GM10248 (cell line): ENCODE measurements around the gene CCDC69.
A peak's percentile ranks its signal among the peaks of the same experiment; 100 is the strongest.

Experiments used
- CTCF ChIA-PET: fragments of 300-600 bp; sonication (Branson Sonifier 250); formaldehyde crosslinking; extraction: SDS; loops from one replicate; lab custom pipeline; 2021; ENCODE audit warnings: antibody characterized with exemption; lab: Yijun Ruan, JAX
- POLR2A ChIA-PET: fragments of 350-650 bp; sonication (Branson Sonifier 250); formaldehyde crosslinking; extraction: SDS; loops from one replicate; lab custom pipeline; 2020; ENCODE audit warnings: antibody characterized with exemption; lab: Yijun Ruan, JAX
- DNase-seq: peaks from one replicate; pipeline ENCODE4 v3.0.0; 2012; ENCODE audit errors: extremely low spot score
- TF ChIP-seq, protein P1 (sequence below): IDR thresholded peaks from 2 replicates; pipeline ENCODE4 v1.5.1; 2012; ENCODE audit warnings: mild to moderate bottlenecking, low read depth; ENCODE audit errors: extremely low read depth, missing control alignments, control extremely low read depth

CCDC69 gene

DNA sequence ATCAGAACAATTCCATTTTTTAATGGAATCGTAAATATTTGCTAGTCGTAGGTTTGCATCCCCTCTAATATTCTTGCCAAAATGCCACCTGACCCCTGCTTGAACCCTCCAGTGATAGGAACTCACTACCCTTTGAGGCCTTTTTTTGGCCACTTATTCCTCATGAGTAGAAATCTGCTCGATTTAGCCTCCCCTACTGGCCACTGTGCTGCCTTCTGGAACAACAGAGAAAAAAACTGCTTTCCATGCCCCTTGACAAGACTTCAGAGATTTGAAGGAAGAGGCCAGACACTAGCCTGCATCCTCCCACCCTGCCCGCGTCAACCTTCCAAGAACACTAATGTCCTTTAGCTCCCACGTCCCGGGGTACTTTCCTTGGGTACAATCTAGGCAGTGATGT lies 4.1 kb downstream of the CCDC69 start:
- CTCF ChIA-PET = interaction anchor here (1.2 to 2.1 kb wide), 4 partner anchors 9 to 34 kb away, joined by 3 to 5 read pairs (median 4); no protein-coding TSS in a partner anchor

GRCh38 chr5:151219138-151219537 lies 4.8 kb downstream of the CCDC69 start:
- DNase-seq = no peak

More for the DNA sequence above, 4.1 kb downstream of the CCDC69 start:
- no peak for DNase-seq
- TF ChIP-seq, protein P1, sequence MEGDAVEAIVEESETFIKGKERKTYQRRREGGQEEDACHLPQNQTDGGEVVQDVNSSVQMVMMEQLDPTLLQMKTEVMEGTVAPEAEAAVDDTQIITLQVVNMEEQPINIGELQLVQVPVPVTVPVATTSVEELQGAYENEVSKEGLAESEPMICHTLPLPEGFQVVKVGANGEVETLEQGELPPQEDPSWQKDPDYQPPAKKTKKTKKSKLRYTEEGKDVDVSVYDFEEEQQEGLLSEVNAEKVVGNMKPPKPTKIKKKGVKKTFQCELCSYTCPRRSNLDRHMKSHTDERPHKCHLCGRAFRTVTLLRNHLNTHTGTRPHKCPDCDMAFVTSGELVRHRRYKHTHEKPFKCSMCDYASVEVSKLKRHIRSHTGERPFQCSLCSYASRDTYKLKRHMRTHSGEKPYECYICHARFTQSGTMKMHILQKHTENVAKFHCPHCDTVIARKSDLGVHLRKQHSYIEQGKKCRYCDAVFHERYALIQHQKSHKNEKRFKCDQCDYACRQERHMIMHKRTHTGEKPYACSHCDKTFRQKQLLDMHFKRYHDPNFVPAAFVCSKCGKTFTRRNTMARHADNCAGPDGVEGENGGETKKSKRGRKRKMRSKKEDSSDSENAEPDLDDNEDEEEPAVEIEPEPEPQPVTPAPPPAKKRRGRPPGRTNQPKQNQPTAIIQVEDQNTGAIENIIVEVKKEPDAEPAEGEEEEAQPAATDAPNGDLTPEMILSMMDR = peak; percentile 21
- POLR2A ChIA-PET = interaction anchor here (0.6 kb wide), 1 partner anchor 549 kb away, joined by 3 read pairs; no protein-coding TSS in a partner anchor

GRCh38 chr5:151218177-151218576 lies 5.7 kb downstream of the CCDC69 start:
- CTCF ChIA-PET = interaction anchor here (1.2 to 1.8 kb wide), 3 partner anchors 10 to 34 kb away, joined by 3 to 6 read pairs (median 4); partner anchors contain the start of gene GM2A
- DNase-seq = no peak
- TF ChIP-seq, protein P1 = no peak
- POLR2A ChIA-PET = no interaction called here

More at GRCh38 chr5:151219138-151219537, 4.8 kb downstream of the CCDC69 start:
- ChIA-PET POLR2A (no interaction called here), CTCF (interaction anchor here (1.2 to 2.1 kb wide), 6 partner anchors 9 to 35 kb away, joined by 3 to 6 read pairs (median 4); partner anchors contain the start of gene GM2A)
- TF ChIP-seq, protein P1 = no peak

GRCh38 chr5:151216781-151217180 lies 7.1 kb downstream of the CCDC69 start:
- POLR2A ChIA-PET = interaction anchor here (6.5 kb wide), 1 partner anchor 37 kb away, joined by 53 read pairs; the partner anchor contains the start of gene GM2A
- no peak for DNase-seq
- CTCF ChIA-PET = interaction anchor here (1.2 kb wide), 1 partner anchor 8 kb away, joined by 3 read pairs; no protein-coding TSS in a partner anchor
- TF ChIP-seq, protein P1 = no peak

GRCh38 chr5:151215546-151215880 lies 8.4 kb downstream of the CCDC69 start:
- TF ChIP-seq, protein P1 = no peak
- POLR2A ChIA-PET = interaction anchor here (0.6 to 6.5 kb wide), 3 partner anchors 9 to 803 kb away, joined by 3 to 53 read pairs (median 3); partner anchors contain the start of genes CCDC69, CD74 and GM2A
- CTCF ChIA-PET = interaction anchor here (1.0 to 2.5 kb wide), 4 partner anchors 8 to 101 kb away, joined by 3 to 12 read pairs (median 6); partner anchors contain the start of genes CCDC69 and GM2A
- DNase-seq = no peak

DNA sequence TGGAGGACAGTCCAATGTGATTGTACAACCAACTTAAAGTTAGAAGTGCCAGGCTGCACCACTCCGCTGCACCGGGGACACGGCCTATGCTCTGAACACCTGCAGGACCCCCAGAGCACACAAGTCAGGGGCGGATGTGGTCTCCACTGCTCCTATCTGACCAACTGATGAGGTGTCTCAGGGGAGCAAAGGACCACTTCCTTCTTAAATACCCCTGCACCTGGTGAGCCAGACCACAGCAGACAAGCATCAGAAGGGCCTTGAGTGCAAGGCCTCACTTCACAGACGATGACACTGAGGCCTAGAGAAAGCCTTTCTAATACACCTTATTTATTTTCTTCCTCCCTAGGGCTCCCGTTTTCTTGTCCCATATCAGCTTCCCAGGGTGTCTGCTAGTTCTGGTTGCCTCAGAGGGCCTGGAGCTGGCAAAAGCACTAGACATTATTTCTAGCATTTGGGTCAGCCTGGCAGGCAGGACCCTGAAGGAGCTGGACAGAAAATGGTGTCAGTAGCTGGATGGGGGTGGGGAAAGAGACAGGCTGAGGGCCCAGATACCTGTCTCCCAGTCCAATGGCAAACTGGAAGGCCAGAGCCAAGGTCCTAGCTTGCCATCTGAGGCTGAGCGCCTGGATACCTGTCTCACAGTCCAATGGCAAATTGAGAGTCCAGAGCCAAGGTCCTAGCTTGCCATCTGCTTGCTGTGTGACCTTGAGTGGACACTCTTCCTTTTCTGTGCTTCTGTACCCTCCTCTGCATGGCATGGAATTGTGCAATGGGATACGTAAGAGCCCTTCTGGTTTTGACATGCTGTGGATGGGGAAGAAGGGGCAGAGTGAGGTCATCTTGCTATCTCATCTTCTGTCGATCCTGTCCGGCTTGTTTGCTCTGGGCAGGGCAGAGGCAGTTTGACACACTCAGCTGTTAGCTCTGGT lies 9.0 kb downstream of the CCDC69 start:
- peak; percentile 72 for DNase-seq
- TF ChIP-seq, protein P1 = no peak
- ChIA-PET CTCF (interaction anchor here (0.8 to 2.9 kb wide), 8 partner anchors 9 to 102 kb away, joined by 3 to 12 read pairs (median 8); partner anchors contain the start of gene CCDC69), POLR2A (interaction anchor here (0.5 to 6.5 kb wide), 10 partner anchors 8 to 802 kb away, joined by 3 to 53 read pairs (median 4); partner anchors contain the start of genes CCDC69, CD74, G3BP1 and GM2A)
